Activated gamma-delta T cell treated with anti-CD3 and anti-CD28 coated beads, Interleukin-2, amount 50 U/mL, for 16 hours (primary cell): ENCODE measurements around the gene CATSPERB.
"Not testable (repeated sequence)": the region's sequence is repeated elsewhere in the genome, so short reads cannot be mapped to it uniquely, and the experiment has no call there.

ENCODE experiments used
- DNase-seq: peaks from one replicate; pipeline ENCODE4 v3.0.0-alpha.2; 2020; ENCODE audit warnings: low read depth

The CATSPERB gene

GRCh38 chr14:91667101-91667500 lies 64.8 kb downstream of the CATSPERB start:
- DNase-seq: not testable (repeated sequence)

- no peak for DNase-seq
Observed at GRCh38 chr14:91660790-91661189, 71.1 kb downstream of the CATSPERB start.

GRCh38 chr14:91654836-91655235 lies 77.0 kb downstream of the CATSPERB start:
- no peak for DNase-seq

- DNase-seq: no peak
Observed at GRCh38 chr14:91653451-91653850, 78.4 kb downstream of the CATSPERB start.

GRCh38 chr14:91649930-91650329 lies 82.0 kb downstream of the CATSPERB start:
- peak; percentile 3 for DNase-seq

GRCh38 chr14:91647856-91648255 lies 84.0 kb downstream of the CATSPERB start:
- no peak for DNase-seq

- DNase-seq: no peak
Observed at GRCh38 chr14:91636604-91637003, 95.3 kb downstream of the CATSPERB start.

- no peak for DNase-seq
Observed at GRCh38 chr14:91624757-91625156, 107.1 kb downstream of the CATSPERB start.

- DNase-seq: no peak
Observed at GRCh38 chr14:91614187-91614586, 117.7 kb downstream of the CATSPERB start.

- DNase-seq: no peak
Observed at GRCh38 chr14:91613459-91614112, 118.3 kb downstream of the CATSPERB start.

GRCh38 chr14:91611528-91611927 lies 120.4 kb downstream of the CATSPERB start:
- no peak for DNase-seq

- DNase-seq: no peak
Observed at GRCh38 chr14:91609161-91609560, 122.7 kb downstream of the CATSPERB start.

- DNase-seq: no peak
Observed at GRCh38 chr14:91607322-91608047, 124.4 kb downstream of the CATSPERB start.

- no peak for DNase-seq
Observed at GRCh38 chr14:91606851-91607250, 125.0 kb downstream of the CATSPERB start.

GRCh38 chr14:91604611-91605010 lies 127.3 kb downstream of the CATSPERB start:
- not testable (repeated sequence) for DNase-seq

- no peak for DNase-seq
Observed at GRCh38 chr14:91599994-91600393, 131.9 kb downstream of the CATSPERB start.

GRCh38 chr14:91595736-91596135 lies 136.2 kb downstream of the CATSPERB start:
- no peak for DNase-seq

- DNase-seq: not testable (repeated sequence)
Observed at GRCh38 chr14:91593957-91594356, 137.9 kb downstream of the CATSPERB start.

- DNase-seq: no peak
Observed at GRCh38 chr14:91586410-91586809, 145.5 kb downstream of the CATSPERB start.

GRCh38 chr14:91585856-91586255 lies 146.0 kb downstream of the CATSPERB start:
- DNase-seq: no peak

- DNase-seq: no peak
Observed at GRCh38 chr14:91582761-91583160, 149.1 kb downstream of the CATSPERB start.

- no peak for DNase-seq
Observed at GRCh38 chr14:91580876-91581577, 150.9 kb downstream of the CATSPERB start.

GRCh38 chr14:91577632-91578233 lies 154.2 kb downstream of the CATSPERB start:
- DNase-seq: no peak
